ENCODE results near the gene SV2C. TPM values are rescaled to one million over a fixed set of nuclear protein-coding genes. Genes with fewer than 3 reads are reported as not detected.

SV2C gene
- total RNA-seq, 2 donors from 2014 or later: 0.05 TPM; not detected in 1

GRCh38 chr5:76153271-76153670 lies 70.1 kb downstream of the SV2C start:
- no peak for DNase-seq (ENCODE audit: low spot score)

GRCh38 chr5:76154009-76154690 lies 71.0 kb downstream of the SV2C start:
- intact Hi-C loops (cut with DNase I): no loop called here
- DNase-seq (ENCODE audit: low spot score): no peak

More at GRCh38 chr5:76153271-76153670, 70.1 kb downstream of the SV2C start:
- intact Hi-C loops (cut with DNase I): no loop called here

GRCh38 chr5:76155536-76155935 lies 72.4 kb downstream of the SV2C start:
- no peak for DNase-seq (ENCODE audit: low spot score)
- intact Hi-C loops (cut with DNase I): no loop called here

- intact Hi-C loops (cut with DNase I): loop anchor here in 1 of 2 donors (5.0 kb wide), 1 partner anchor 1210 kb away; no protein-coding TSS in a partner anchor
Measured at GRCh38 chr5:76162335-76162734, 79.2 kb downstream of the SV2C start.

GRCh38 chr5:76163111-76163628 lies 80.0 kb downstream of the SV2C start:
- intact Hi-C loops (cut with DNase I): loop anchor here in 1 of 2 donors (5.0 kb wide), 1 partner anchor 1211 kb away; no protein-coding TSS in a partner anchor
- no peak for DNase-seq (ENCODE audit: low spot score)

More at GRCh38 chr5:76162335-76162734, 79.2 kb downstream of the SV2C start:
- DNase-seq (ENCODE audit: low spot score): no peak

GRCh38 chr5:76165029-76165428 lies 81.8 kb downstream of the SV2C start:
- DNase-seq (ENCODE audit: low spot score): no peak
- intact Hi-C loops (cut with DNase I): no loop called here

- intact Hi-C loops (cut with DNase I): no loop called here
- no peak for DNase-seq (ENCODE audit: low spot score)
Measured at GRCh38 chr5:76165711-76166374, 82.7 kb downstream of the SV2C start.

- intact Hi-C loops (cut with DNase I): no loop called here
- DNase-seq (ENCODE audit: low spot score): no peak
Measured at GRCh38 chr5:76166886-76167576, 83.8 kb downstream of the SV2C start.

GRCh38 chr5:76169146-76169905 lies 86.1 kb downstream of the SV2C start:
- DNase-seq (ENCODE audit: low spot score): no peak

GRCh38 chr5:76174101-76174500 lies 90.9 kb downstream of the SV2C start:
- intact Hi-C loops (cut with DNase I): no loop called here

More at GRCh38 chr5:76169146-76169905, 86.1 kb downstream of the SV2C start:
- intact Hi-C loops (cut with DNase I): no loop called here

GRCh38 chr5:76175051-76175666 lies 92.0 kb downstream of the SV2C start:
- intact Hi-C loops (cut with DNase I): no loop called here
- no peak for DNase-seq (ENCODE audit: low spot score)

More at GRCh38 chr5:76174101-76174500, 90.9 kb downstream of the SV2C start:
- DNase-seq (ENCODE audit: low spot score): no peak

- intact Hi-C loops (cut with DNase I): no loop called here
- no peak for DNase-seq (ENCODE audit: low spot score)
Measured at GRCh38 chr5:76175821-76176403, 92.7 kb downstream of the SV2C start.

- no peak for DNase-seq (ENCODE audit: low spot score)
- intact Hi-C loops (cut with DNase I): no loop called here
Measured at GRCh38 chr5:76177978-76178377, 94.8 kb downstream of the SV2C start.

- no peak for DNase-seq (ENCODE audit: low spot score)
- intact Hi-C loops (cut with DNase I): no loop called here
Measured at GRCh38 chr5:76178913-76179312, 95.7 kb downstream of the SV2C start.

- intact Hi-C loops (cut with DNase I): no loop called here
- no peak for DNase-seq (ENCODE audit: low spot score)
Measured at GRCh38 chr5:76180814-76181805, 97.9 kb downstream of the SV2C start.

GRCh38 chr5:76187386-76187785 lies 104.2 kb downstream of the SV2C start:
- intact Hi-C loops (cut with DNase I): no loop called here
- DNase-seq (ENCODE audit: low spot score): no peak

- DNase-seq (ENCODE audit: low spot score): no peak
- intact Hi-C loops (cut with DNase I): no loop called here
Measured at GRCh38 chr5:76190356-76190755, 107.2 kb downstream of the SV2C start.
